ENCODE measurements around the gene ANXA6. TPM values are rescaled to one million over a fixed set of nuclear protein-coding genes. Genes with fewer than 3 reads are reported as not detected.

ANXA6 gene
- total and polyA plus RNA-seq, 2 of the 4 experiments (the other 2 are of a cell fraction), result 355 to 610 TPM

- no peak overlapping the region for H3K27ac ChIP-seq (ENCODE audit: insufficient read depth, low read length)
Observed at GRCh38 chr5:151192626-151193025, 35.0 kb upstream of the ANXA6 start.

More at GRCh38 chr5:151192626-151193025, 35.0 kb upstream of the ANXA6 start:
- Histone ChIP-seq H2AK5ac (ENCODE audit: low read depth, low read length) (no peak overlapping the region), H2BK120ac (ENCODE audit: low read depth, low read length) (no peak overlapping the region), H3K9me3 (ENCODE audit: control insufficient read depth, insufficient read depth, low read length) (peaks cover 3% of the 10 kb centered on the region; the same call in 1 of the 2 replicates), H2AK9ac (replicated peaks; ENCODE audit: low read depth, low read length, poor library complexity) (no peak overlapping the region), H3K9me1 (ENCODE audit: insufficient read depth, low read length) (no peaks in the 10 kb centered on the region), H3K36me3 (ENCODE audit: control insufficient read depth, insufficient read depth, low read length) (no peaks in the 10 kb centered on the region), H3K23ac (ENCODE audit: low read depth, low read length) (no peak overlapping the region), H3K4me1 (ENCODE audit: control insufficient read depth, insufficient read depth, low read length) (no peaks in the 10 kb centered on the region), H2BK15ac (ENCODE audit: low read depth, low read length) (no peak overlapping the region), H3K56ac (ENCODE audit: extremely low read depth, insufficient read depth, low read length) (no peak overlapping the region), H3K14ac (replicated peaks; ENCODE audit: low read depth, low read length) (no peak overlapping the region), H3K4me3 (ENCODE audit: insufficient read depth, low read depth, low read length) (no peak overlapping the region), H3K4ac (ENCODE audit: low read depth, low read length) (no peak overlapping the region), H3K18ac (ENCODE audit: low read depth, low read length) (no peak overlapping the region), H2BK5ac (ENCODE audit: low read depth, low read length, poor library complexity, severe bottlenecking) (no peak overlapping the region), H3K27me3 (ENCODE audit: control insufficient read depth, insufficient read depth, low read length) (peaks cover 4% of the 10 kb centered on the region; the same call in 1 of the 2 replicates), H4K20me1 (ENCODE audit: insufficient read depth, low read length) (no peaks in the 10 kb centered on the region), H2AFZ (replicated peaks; ENCODE audit: low read length, poor library complexity) (no peak overlapping the region), H3K4me2 (ENCODE audit: low read depth, low read length) (no peak overlapping the region), H3K9ac (ENCODE audit: low read depth, low read length) (no peak overlapping the region), H2BK20ac (ENCODE audit: low read depth, low read length) (no peak overlapping the region), H4K91ac (ENCODE audit: insufficient read depth, low read depth, low read length) (no peak overlapping the region), H4K8ac (ENCODE audit: low read depth in 2 of 2, low read length in 2 of 2) (no peak overlapping the region), H3K79me1 (ENCODE audit: low read depth in 1 of 2, low read length in 2 of 2) (no peaks in the 10 kb centered on the region), H4K5ac (ENCODE audit: low read depth, low read length) (no peak overlapping the region)
- TF ChIP-seq MAFK (IDR thresholded peaks at IDR 0.05; ENCODE audit: low read depth, low read length) (no peak), POLR2A (IDR thresholded peaks at IDR 0.05; ENCODE audit: low read depth, low read length) (no peak), NFE2L2 (IDR thresholded peaks at IDR 0.05; ENCODE audit: low read depth, low read length) (no peak), RAD21 (IDR thresholded peaks at IDR 0.05; ENCODE audit: low read length) (no peak), CEBPB (IDR thresholded peaks at IDR 0.05; ENCODE audit: low read depth, low read length) (no peak), SMC3 (IDR thresholded peaks at IDR 0.05; ENCODE audit: low read depth, low read length) (no peak), MXI1 (IDR thresholded peaks at IDR 0.05; ENCODE audit: borderline replicate concordance, low read depth, low read length) (no peak), USF2 (IDR thresholded peaks at IDR 0.05; ENCODE audit: low read depth, low read length) (no peak), MAZ (IDR thresholded peaks at IDR 0.05; ENCODE audit: borderline replicate concordance, low read depth, low read length) (no peak), FOS (IDR thresholded peaks at IDR 0.05; ENCODE audit: low read depth, low read length) (no peak), BHLHE40 (IDR thresholded peaks at IDR 0.05; ENCODE audit: low read depth, low read length) (no peak), RFX5 (IDR thresholded peaks at IDR 0.05; ENCODE audit: low read depth, low read length) (no peak), CHD1 (IDR thresholded peaks at IDR 0.05; ENCODE audit: low read depth, low read length) (no peak)
- TF ChIP-seq, protein P1, sequence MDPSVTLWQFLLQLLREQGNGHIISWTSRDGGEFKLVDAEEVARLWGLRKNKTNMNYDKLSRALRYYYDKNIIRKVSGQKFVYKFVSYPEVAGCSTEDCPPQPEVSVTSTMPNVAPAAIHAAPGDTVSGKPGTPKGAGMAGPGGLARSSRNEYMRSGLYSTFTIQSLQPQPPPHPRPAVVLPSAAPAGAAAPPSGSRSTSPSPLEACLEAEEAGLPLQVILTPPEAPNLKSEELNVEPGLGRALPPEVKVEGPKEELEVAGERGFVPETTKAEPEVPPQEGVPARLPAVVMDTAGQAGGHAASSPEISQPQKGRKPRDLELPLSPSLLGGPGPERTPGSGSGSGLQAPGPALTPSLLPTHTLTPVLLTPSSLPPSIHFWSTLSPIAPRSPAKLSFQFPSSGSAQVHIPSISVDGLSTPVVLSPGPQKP (IDR thresholded peaks at IDR 0.05; ENCODE audit: borderline replicate concordance, low read depth, low read length), result no peak
- TF ChIP-seq, protein P2, sequence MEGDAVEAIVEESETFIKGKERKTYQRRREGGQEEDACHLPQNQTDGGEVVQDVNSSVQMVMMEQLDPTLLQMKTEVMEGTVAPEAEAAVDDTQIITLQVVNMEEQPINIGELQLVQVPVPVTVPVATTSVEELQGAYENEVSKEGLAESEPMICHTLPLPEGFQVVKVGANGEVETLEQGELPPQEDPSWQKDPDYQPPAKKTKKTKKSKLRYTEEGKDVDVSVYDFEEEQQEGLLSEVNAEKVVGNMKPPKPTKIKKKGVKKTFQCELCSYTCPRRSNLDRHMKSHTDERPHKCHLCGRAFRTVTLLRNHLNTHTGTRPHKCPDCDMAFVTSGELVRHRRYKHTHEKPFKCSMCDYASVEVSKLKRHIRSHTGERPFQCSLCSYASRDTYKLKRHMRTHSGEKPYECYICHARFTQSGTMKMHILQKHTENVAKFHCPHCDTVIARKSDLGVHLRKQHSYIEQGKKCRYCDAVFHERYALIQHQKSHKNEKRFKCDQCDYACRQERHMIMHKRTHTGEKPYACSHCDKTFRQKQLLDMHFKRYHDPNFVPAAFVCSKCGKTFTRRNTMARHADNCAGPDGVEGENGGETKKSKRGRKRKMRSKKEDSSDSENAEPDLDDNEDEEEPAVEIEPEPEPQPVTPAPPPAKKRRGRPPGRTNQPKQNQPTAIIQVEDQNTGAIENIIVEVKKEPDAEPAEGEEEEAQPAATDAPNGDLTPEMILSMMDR (conservative IDR thresholded peaks at IDR 0.05; ENCODE audit: low read depth, low read length), result no peak
- no peak for DNase-seq
- dilution Hi-C loops (cut with HindIII; ENCODE audit: low sequenced_read_pairs, unreplicated experiment) (no loop called here), in situ Hi-C loops (cut with MboI; ENCODE audit: low sequenced_read_pairs) (no loop called here), intact Hi-C loops (cut with micrococcal nuclease) (no loop called here)
- CTCF ChIA-PET, result no interaction called here
- no TSS peak for BruUV-seq (replicated peaks)
- no peak for ATAC-seq (ENCODE audit: low read depth)
- POLR2A ChIA-PET (ENCODE audit: unreplicated experiment), result no interaction called here

Measured in IMR-90 (cell line).